GM19240 (cell line): ENCODE data around the gene MYCN.

ENCODE experiments used
- DNase-seq: peaks from one replicate; pipeline ENCODE4 v3.0.0; 2011; ENCODE audit warnings: low spot score; ENCODE audit not compliant: insufficient read length

The MYCN gene

DNA sequence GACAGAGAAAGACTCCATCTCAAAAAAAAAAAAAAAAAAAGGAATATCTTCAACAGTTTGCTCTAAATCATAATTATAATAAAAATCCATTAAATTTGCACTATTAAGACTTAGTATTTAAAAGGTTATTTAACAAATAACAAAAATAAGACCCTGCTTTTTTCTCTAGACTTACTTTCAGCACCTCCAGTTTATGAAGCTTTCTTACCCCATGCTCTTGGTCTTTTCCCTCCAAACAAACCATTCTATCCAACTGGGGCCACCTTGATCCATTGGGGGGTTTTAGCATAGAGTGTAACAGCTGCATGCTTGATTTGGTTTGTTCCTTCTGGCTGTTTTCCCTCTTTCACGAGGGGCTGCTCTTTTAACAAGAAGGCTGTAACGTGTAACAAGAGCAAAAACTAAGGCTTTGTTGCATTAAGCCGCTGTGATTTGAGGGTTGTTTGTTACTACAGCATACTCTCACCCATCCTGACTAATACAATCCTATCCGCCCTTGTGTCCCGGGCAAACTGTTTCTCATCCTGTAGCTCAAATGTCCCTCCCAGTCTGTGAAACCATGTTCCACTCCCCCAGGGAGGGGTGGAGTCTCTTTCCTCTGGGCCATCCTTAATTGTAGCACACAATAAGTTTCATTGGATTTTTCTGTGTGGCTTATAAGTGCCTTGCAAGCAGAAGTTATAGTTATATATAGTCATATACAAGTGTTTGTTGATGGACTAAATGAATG lies 9.6 kb upstream of the MYCN start:
- DNase-seq, result no peak

DNA sequence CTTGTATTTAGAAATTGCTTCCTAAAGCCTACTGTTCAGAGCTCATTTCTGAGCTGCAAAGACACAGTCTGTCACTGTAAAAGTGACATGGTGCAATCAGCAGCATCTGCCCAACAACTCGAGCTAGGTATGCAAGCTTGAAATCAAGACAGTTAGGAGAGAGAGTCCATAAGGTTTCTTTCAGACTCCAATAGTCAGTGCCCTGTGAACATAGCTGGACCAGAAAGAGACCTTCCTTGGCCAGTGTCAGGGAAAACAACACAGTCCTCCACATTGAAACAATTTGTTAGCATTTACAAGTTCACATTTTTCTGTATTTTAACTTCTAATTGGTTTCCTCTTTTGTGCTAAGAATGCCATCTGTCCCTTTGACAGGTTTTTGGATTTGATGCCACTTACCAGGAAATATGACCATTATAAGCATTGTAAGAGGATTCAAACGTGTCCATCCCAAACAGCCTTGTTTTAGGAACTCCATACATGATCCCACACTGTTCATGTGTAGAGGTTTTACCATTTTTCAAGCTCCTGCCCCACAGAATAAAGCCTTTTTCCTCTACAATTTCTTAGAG lies 8.9 kb upstream of the MYCN start:
- no peak for DNase-seq

DNA sequence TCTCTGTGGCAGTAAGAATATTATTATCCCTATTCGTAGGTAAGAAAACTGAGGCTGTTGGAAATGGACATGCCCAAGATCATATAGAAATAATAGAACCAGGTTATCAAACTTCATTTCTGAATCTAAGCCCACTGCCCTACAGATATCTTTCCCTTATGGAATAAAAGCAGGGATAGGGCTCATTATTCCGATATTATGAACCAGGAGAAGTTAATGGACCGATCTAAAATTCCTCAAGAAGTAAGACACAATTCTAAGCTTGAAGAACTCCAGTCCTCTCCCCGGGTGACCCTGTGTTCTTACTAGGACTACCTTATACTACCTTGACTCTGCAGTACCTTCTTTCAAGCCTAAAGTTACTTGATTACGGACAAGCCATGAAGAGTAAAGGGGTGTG lies 8.4 kb upstream of the MYCN start:
- DNase-seq, result no peak

DNA sequence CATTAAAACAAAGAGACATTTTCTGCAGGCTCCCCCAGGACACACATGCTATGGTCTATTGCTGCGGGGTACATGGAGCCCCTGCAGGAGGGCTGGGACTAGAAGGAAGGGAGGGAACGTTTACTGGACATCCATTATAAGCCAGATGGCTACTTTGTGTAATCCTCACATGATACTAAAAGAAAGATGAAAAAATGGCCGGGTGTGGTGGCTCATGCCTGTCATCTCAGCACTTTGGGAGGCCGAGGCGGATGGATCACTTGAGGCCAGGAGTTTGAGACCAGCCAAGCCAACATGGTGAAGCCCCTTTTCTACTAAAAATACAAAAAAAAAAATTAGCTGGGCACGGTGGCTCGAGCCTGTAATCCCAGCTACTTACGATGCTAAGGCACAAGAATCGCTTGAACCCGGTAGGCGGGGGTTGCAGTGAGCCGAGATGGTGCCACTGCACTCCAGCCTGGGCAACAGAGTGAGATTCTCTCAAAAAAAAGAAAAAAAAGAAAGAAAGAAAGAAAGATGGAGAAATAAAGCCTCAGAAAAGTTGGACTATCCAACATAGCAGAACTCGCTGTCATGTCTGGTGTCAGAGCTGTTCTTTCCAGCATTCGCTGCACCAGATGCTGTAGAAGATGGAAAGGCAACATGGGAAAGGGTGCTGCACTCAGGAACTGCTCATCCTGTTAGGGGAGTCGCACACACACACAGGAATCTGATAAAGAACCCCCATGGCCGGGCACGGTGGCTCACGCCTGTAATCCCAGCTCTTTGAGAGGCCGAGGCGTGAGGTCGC lies 7.8 kb upstream of the MYCN start:
- no peak for DNase-seq

DNA sequence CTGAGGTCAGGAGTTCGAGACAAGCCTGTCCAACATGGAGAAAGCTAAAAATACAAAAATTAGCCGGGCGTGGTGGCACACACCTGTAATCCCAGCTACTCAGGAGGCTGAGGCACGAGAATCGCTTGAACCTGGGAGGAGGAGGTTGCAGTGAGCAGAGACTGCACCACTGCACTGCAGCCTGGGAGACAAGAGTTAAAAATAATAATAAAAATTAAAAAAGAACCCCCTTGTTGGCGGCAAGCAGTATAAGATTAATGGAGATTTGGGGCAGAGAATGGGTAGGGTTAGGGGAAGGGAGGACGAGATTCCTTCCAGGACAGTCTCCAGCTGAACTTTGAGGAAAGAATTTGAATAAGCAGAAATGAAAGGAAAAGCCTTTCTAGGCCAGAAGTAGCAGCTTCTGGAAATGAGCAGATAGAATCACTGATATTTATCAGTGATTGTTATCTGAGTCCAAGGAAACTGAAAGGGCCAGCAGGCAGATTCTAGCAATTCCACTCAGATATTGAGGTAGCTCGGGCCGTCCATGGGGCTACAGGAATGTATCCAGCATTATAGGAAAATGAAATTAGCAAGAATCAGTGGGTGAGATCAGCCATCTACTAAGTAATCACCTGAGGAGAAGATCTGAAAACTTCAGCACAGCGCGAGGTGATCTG lies 7.0 kb upstream of the MYCN start:
- no peak for DNase-seq

DNA sequence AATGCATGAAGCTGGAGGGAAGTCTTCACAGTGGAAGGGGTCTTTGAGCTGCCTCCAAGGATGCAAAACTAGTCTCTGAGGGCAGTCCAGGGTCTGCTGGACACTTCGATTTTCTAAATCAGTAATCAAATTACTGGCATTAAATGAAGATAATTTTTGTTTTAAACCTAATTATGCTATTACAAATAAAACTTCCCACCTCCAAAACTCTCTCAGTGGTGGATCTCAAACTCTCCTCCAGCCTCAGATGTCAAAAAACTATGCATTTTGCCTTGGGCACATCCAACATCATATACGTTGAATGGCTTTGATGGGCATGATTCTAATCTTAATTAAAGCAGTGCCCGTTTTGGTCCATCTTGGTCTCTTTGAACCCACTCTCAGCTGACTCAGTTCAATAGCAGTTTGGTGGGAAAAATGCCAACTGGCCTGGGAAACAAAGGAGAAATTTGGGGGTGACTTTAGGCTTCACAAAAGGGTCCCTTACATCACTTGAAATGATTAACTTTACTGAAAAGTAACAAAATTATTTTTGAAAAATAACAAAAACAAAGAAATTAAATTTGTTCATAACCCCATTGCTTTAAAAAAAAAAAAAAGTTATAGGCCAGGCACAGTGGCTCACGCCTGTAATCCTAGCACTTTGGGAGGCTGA lies 5.9 kb upstream of the MYCN start:
- DNase-seq, result no peak

GRCh38 chr2:15935189-15935588 lies 5.2 kb upstream of the MYCN start:
- no peak for DNase-seq

GRCh38 chr2:15935675-15936074 lies 4.7 kb upstream of the MYCN start:
- no peak for DNase-seq

DNA sequence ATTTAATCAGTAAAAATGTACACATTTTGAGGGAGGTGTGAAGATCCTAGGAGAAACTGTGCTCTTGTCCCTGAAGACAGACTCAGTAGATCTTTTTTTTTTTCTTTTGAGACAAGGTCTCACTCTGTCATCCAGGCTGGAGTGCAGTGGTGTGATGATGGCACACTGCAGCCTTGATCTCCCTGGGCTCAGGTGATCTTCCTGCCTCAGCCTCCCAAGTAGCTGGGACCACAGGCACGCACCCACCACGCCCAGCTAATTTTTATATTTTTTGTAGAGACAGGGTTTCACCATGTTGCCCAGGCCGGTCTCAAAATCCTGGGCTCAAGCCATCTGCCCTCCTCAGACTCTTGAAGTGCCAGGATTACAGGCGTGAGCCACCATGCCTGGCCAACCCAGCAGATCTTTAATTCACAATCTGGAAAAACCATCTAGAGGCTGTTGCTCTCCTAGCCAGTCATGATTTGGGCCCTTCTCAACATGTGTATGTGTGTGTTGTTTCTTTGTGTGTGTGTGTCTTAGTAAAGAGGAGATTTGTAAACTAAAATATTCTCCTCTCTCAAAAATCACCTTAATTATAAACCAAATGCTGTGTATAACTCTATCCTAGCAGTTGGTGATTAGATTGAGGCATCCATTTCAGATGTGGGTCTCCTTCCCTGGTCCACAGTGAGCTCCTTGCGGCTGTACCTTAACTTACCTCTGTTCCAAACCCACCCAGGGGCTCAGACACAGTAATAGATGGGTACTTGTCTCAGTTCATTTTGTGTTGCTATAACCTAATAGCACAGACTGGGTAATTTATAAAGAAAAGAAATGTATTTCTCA lies 3.9 kb upstream of the MYCN start:
- DNase-seq, result no peak

GRCh38 chr2:15937105-15937881 lies 3.1 kb upstream of the MYCN start:
- no peak for DNase-seq

GRCh38 chr2:15937882-15938802 lies 2.2 kb upstream of the MYCN start:
- no peak for DNase-seq

- no peak for DNase-seq
Measured at GRCh38 chr2:15938803-15939555, 1.4 kb upstream of the MYCN start.

DNA sequence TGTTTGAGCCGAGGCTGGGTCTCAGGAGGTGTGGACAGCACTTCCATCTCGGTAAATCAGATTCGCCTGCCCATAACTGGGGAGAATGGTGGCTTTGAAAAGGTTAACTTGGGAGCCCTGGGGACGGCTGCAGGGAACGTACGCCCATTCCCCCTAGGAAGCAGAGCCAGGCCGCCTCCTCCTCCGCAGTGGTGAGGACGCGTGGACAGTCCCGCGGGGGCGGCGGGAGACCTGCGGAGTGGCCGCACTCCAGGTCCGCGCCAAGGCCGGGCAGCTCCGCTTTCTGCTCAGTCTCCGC lies 845 bp upstream of the MYCN start:
- peak; percentile 58 for DNase-seq

DNA sequence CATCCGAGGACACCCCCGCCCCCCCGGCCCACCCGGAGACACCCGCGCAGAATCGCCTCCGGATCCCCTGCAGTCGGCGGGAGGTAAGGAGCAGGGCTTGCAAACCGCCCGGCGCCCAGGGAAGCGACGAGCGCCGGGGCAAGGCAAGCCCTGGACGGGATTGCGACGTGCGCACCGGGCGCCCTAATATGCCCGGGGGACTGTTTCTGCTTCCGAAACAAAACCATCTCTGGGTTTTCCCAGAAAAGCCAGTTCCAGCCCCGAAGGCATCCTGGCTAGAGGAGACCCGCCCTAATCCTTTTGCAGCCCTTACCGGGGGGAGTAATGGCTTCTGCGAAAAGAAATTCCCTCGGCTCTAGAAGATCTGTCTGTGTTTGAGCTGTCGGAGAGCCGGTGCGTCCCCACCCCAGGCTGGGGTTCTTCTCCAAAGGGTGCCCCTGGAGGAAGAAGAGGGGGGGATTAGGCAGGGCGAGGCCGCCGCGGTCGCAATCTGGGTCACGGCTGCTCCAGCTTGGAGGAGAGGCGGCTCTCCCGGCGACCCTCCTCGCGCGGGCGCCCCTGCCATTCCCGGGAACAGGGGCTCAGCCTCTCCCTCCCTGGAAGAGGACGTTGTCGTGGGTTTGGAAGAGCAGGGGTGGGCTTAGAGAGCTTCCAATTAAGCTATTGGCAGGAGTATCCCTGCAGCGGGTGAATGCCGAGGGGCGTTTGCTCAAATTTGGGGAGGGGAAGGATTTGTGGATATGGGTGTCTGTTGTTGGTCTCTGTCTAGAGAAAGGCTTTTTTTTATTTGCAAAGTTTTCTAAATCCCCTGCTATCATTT lies 521 bp downstream of the MYCN start:
- no peak for DNase-seq

- no peak for DNase-seq
Measured at GRCh38 chr2:15941481-15941850, 1.1 kb downstream of the MYCN start.

- no peak for DNase-seq
Measured at GRCh38 chr2:15941871-15942710, 1.7 kb downstream of the MYCN start.
